H9 (cell line): Measurements from ENCODE around the gene GALNT12. TPM values are rescaled to one million over a fixed set of nuclear protein-coding genes. Genes with fewer than 3 reads are reported as not detected.

Experiments
- DNase-seq: peaks from one replicate; pipeline ENCODE4 v3.0.0-alpha.2; 2017
- H2AFZ ChIP-seq: one replicate; pipeline ENCODE4 v1.6.1; 2013; ENCODE audit warnings: mild to moderate bottlenecking, low read length, control low read depth, moderate library complexity
- H2AK5ac ChIP-seq: 2 replicates; pipeline ENCODE4 v1.6.1; 2013; ENCODE audit warnings: low read length, control low read depth, mixed read lengths; ENCODE audit not compliant: insufficient read length
- H2BK120ac ChIP-seq: one replicate; pipeline ENCODE4 v1.6.1; 2013; ENCODE audit warnings: low read depth, mild to moderate bottlenecking, low read length, control low read depth, inconsistent platforms; ENCODE audit not compliant: poor library complexity, severe bottlenecking
- H2BK12ac ChIP-seq: 2 replicates; pipeline ENCODE4 v1.6.1; 2013; ENCODE audit warnings: low read length, control low read depth, mixed read lengths, low read depth; ENCODE audit not compliant: insufficient read length
- H2BK15ac ChIP-seq: 2 replicates; pipeline ENCODE4 v1.6.1; 2013; ENCODE audit warnings: low read depth, low read length, control low read depth
- H2BK20ac ChIP-seq: one replicate; pipeline ENCODE4 v1.6.1; 2013; ENCODE audit warnings: low read depth, mild to moderate bottlenecking, low read length, control low read depth, inconsistent platforms; ENCODE audit not compliant: poor library complexity, severe bottlenecking
- H2BK5ac ChIP-seq: 2 replicates; pipeline ENCODE4 v1.6.1; 2013; ENCODE audit warnings: low read length, control low read depth, mixed read lengths; ENCODE audit not compliant: insufficient read length
- H3K14ac ChIP-seq: 2 replicates; pipeline ENCODE4 v1.6.1; 2013; ENCODE audit warnings: low read length, control low read depth; ENCODE audit not compliant: insufficient read depth
- H3K18ac ChIP-seq: 2 replicates; pipeline ENCODE4 v1.6.1; 2013; ENCODE audit warnings: low read depth, mild to moderate bottlenecking, mixed read lengths, low read length, control low read depth; ENCODE audit not compliant: insufficient read length
- H3K23ac ChIP-seq: 2 replicates; pipeline ENCODE4 v1.6.1; 2013; ENCODE audit warnings: low read length, control low read depth, mixed read lengths, low read depth; ENCODE audit not compliant: insufficient read length
- H3K23me2 ChIP-seq: 2 replicates; pipeline ENCODE4 v1.6.1; 2013; ENCODE audit warnings: low read depth, mild to moderate bottlenecking, mixed read lengths, low read length, control low read depth; ENCODE audit not compliant: insufficient read length, poor library complexity, severe bottlenecking
- H3K27ac ChIP-seq: 2 replicates; pipeline ENCODE4 v1.5.1; 2013; ENCODE audit warnings: low read length, control low read depth, mixed read lengths, low read depth; ENCODE audit not compliant: insufficient read length
- H3K27me3 ChIP-seq: 2 replicates; pipeline ENCODE4 v1.6.1; 2013; ENCODE audit warnings: low read length, control low read depth, inconsistent platforms; ENCODE audit not compliant: insufficient read depth
- H3K4ac ChIP-seq: 2 replicates; pipeline ENCODE4 v1.6.1; 2013; ENCODE audit warnings: low read depth, mild to moderate bottlenecking, control low read depth, inconsistent platforms, low read length, moderate library complexity
- H3K4me1 ChIP-seq: 2 replicates; pipeline ENCODE4 v1.6.1; 2013; ENCODE audit warnings: low read length, control low read depth, inconsistent platforms; ENCODE audit not compliant: insufficient read depth
- H3K4me2 ChIP-seq: 2 replicates; pipeline ENCODE4 v1.6.1; 2013; ENCODE audit warnings: low read length, control low read depth, mixed read lengths; ENCODE audit not compliant: insufficient read length, insufficient read depth
- H3K56ac ChIP-seq: 2 replicates; pipeline ENCODE4 v1.6.1; 2013; ENCODE audit warnings: low read depth, mild to moderate bottlenecking, mixed read lengths, low read length, control low read depth; ENCODE audit not compliant: insufficient read length
- H3K79me1 ChIP-seq: 2 replicates; pipeline ENCODE4 v1.6.1; 2013; ENCODE audit warnings: low read depth, mild to moderate bottlenecking, moderate library complexity, low read length, control low read depth, inconsistent platforms; ENCODE audit not compliant: insufficient read depth, poor library complexity, severe bottlenecking
- H3K79me2 ChIP-seq: 2 replicates; pipeline ENCODE4 v1.6.1; 2013; ENCODE audit warnings: low read length, control low read depth, inconsistent platforms; ENCODE audit not compliant: insufficient read depth
- H3K9ac ChIP-seq: 2 replicates; pipeline ENCODE4 v1.6.1; 2013; ENCODE audit warnings: low read length, control low read depth, mixed read lengths; ENCODE audit not compliant: insufficient read length; ENCODE audit errors: extremely low read depth
- H3K9me3 ChIP-seq: one replicate; pipeline ENCODE4 v1.6.1; 2013; ENCODE audit warnings: low read depth, low read length, inconsistent platforms; ENCODE audit not compliant: control insufficient read depth
- H3T11ph ChIP-seq: one replicate; pipeline ENCODE4 v1.6.1; 2013; ENCODE audit warnings: mild to moderate bottlenecking, low read length, control low read depth, inconsistent platforms
- H4K20me1 ChIP-seq: one replicate; pipeline ENCODE4 v1.6.1; 2013; ENCODE audit not compliant: control insufficient read depth, insufficient read length, insufficient read depth
- H4K5ac ChIP-seq: 2 replicates; pipeline ENCODE4 v1.6.1; 2013; ENCODE audit warnings: low read depth, mild to moderate bottlenecking, mixed read lengths, low read length, control low read depth; ENCODE audit not compliant: insufficient read length
- H4K8ac ChIP-seq: replicated peaks from 2 replicates; pipeline ENCODE4 v1.6.1; 2013; ENCODE audit warnings: low read length, control low read depth, mixed read lengths, low read depth; ENCODE audit not compliant: insufficient read length
- H4K91ac ChIP-seq: 2 replicates; pipeline ENCODE4 v1.6.1; 2013; ENCODE audit warnings: low read depth, mild to moderate bottlenecking, moderate library complexity, mixed read lengths, low read length, control low read depth; ENCODE audit not compliant: insufficient read length
- H3K27ac Mint-ChIP-seq, 3 experiments: 2 replicates in 2 of 3; 3 replicates in 1 of 3; pipeline ENCODE4 v1.8.0; 2020 to 2021; ENCODE audit warnings: mixed read lengths in 3 of 3, mild to moderate bottlenecking in 1 of 3, moderate library complexity in 1 of 3
- H3K27me3 Mint-ChIP-seq: 2 replicates; pipeline ENCODE4 v1.8.0; 2021; ENCODE audit warnings: low read depth, mild to moderate bottlenecking, moderate library complexity, mixed read lengths
- H3K36me3 Mint-ChIP-seq, 3 experiments: 2 replicates in 2 of 3; 3 replicates in 1 of 3; pipeline ENCODE4 v1.8.0; 2020 to 2021; ENCODE audit warnings: low read depth in 3 of 3, mixed read lengths in 3 of 3; ENCODE audit not compliant: insufficient read depth in 1 of 3
- H3K4me1 Mint-ChIP-seq, 2 experiments: 2 replicates each; pipeline ENCODE4 v1.8.0; 2020; ENCODE audit warnings: mixed read lengths in 2 of 2
- H3K4me3 Mint-ChIP-seq, 2 experiments: 2 replicates in 1 of 2; 3 replicates in 1 of 2; pipeline ENCODE4 v1.8.0; 2020 to 2021; ENCODE audit warnings: mild to moderate bottlenecking in 2 of 2, mixed read lengths in 2 of 2, moderate library complexity in 1 of 2
- H3K9me3 Mint-ChIP-seq, 2 experiments: 2 replicates in 1 of 2; 3 replicates in 1 of 2; pipeline ENCODE4 v1.8.0; 2020; ENCODE audit warnings: mild to moderate bottlenecking in 2 of 2, mixed read lengths in 2 of 2, moderate library complexity in 1 of 2
- WGBS: extraction: QIAGEN DNeasy Blood & Tissue Kit; methylation state at CpG from one replicate; pipeline ENCODE4 v1.1.7; 2013; ENCODE audit warnings: missing lambda C conversion rate, low lambda C conversion rate, mixed read lengths; ENCODE audit not compliant: insufficient read length; ENCODE audit errors: extremely low coverage; 5-methylcytosine and 5-hydroxymethylcytosine counted together
- total RNA-seq: library from RNA; stranded (reverse); gene quantifications from 2 replicates; pipeline ENCODE4 v1.2.1, GENCODE V29; 2021
- TF ChIP-seq, protein P1 (sequence below): fragments of 200-600 bp; sonication (generic); conservative IDR thresholded peaks from 3 replicates; pipeline ENCODE4 v1.8.0; 2021; ENCODE audit warnings: antibody characterized with exemption, mild to moderate bottlenecking

Gene GALNT12
- total RNA-seq, 1 experiment from 2014 or later, result 18.0 TPM

DNA sequence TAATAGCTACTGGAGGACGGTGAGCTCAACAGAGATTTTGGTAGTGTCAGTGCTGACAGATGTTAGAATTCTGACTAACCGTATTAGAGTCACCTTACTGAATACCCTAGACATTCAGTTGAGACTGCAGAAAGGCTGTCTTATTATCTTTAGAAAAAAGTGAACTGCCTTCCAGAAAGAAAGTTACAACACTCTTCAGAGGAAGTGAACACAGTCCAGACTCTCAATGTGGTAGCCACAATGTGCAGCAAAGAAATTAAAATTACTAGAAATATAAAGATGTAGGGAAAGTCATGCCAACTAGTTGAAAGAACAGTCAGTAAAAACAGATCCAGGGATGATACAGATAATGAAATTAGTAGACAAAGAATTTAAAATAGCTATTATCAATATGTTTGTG lies 89.2 kb downstream of the GALNT12 start:
- H3K4ac ChIP-seq, result no peak overlapping the region
- no peak overlapping the region for H4K91ac ChIP-seq
- no peaks in the 10 kb centered on the region for H3K27me3 ChIP-seq
- H3K4me2 ChIP-seq, result no peak overlapping the region
- H3K79me1 ChIP-seq, result no peaks in the 10 kb centered on the region
- Mint-ChIP-seq H3K27me3 (no peaks in the 10 kb centered on the region; the same call in 1 of the 2 replicates), H3K4me1 (no peaks in the 10 kb centered on the region), H3K36me3 (no peaks in the 10 kb centered on the region), H3K27ac (no peak overlapping the region), H3K9me3 (peaks cover 6 to 12% of the 10 kb centered on the region in 2 experiments; a peak in 4 of 5 replicates), H3K4me3 (no peak overlapping the region)
- no peak overlapping the region for H2BK5ac ChIP-seq
- H3K18ac ChIP-seq, result no peak overlapping the region
- H4K8ac ChIP-seq, result no peak overlapping the region
- H3T11ph ChIP-seq, result no peak overlapping the region
- WGBS, result no CpG with 5 or more reads among the region's 2 CpGs
- H2AFZ ChIP-seq, result no peak overlapping the region
- H3K79me2 ChIP-seq, result no peaks in the 10 kb centered on the region
- no peak for DNase-seq
- H2BK15ac ChIP-seq, result no peak overlapping the region
- H3K56ac ChIP-seq, result no peak overlapping the region
- no peak overlapping the region for H4K5ac ChIP-seq
- H4K20me1 ChIP-seq, result no peaks in the 10 kb centered on the region
- no peak overlapping the region for H3K14ac ChIP-seq
- no peak overlapping the region for H2AK5ac ChIP-seq
- H2BK20ac ChIP-seq, result no peak overlapping the region
- no peaks in the 10 kb centered on the region for H3K9me3 ChIP-seq
- no peak overlapping the region for H2BK120ac ChIP-seq
- H3K9ac ChIP-seq, result no peak overlapping the region
- H3K23me2 ChIP-seq, result no peaks in the 10 kb centered on the region
- TF ChIP-seq, protein P1, sequence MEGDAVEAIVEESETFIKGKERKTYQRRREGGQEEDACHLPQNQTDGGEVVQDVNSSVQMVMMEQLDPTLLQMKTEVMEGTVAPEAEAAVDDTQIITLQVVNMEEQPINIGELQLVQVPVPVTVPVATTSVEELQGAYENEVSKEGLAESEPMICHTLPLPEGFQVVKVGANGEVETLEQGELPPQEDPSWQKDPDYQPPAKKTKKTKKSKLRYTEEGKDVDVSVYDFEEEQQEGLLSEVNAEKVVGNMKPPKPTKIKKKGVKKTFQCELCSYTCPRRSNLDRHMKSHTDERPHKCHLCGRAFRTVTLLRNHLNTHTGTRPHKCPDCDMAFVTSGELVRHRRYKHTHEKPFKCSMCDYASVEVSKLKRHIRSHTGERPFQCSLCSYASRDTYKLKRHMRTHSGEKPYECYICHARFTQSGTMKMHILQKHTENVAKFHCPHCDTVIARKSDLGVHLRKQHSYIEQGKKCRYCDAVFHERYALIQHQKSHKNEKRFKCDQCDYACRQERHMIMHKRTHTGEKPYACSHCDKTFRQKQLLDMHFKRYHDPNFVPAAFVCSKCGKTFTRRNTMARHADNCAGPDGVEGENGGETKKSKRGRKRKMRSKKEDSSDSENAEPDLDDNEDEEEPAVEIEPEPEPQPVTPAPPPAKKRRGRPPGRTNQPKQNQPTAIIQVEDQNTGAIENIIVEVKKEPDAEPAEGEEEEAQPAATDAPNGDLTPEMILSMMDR, result no peak
- no peak overlapping the region for H3K23ac ChIP-seq
- no peak overlapping the region for H3K27ac ChIP-seq
- no peak overlapping the region for H2BK12ac ChIP-seq
- H3K4me1 ChIP-seq, result no peaks in the 10 kb centered on the region
